SH-SY5Y (cell line): ENCODE results near the gene TEX22.

ENCODE experiments used
- GATA2 ChIP-seq: IDR thresholded peaks from 2 replicates; pipeline ENCODE4 v1.6.1; 2011; ENCODE audit warnings: mild to moderate bottlenecking, low read depth, low read length
- GATA3 ChIP-seq: IDR thresholded peaks from 2 replicates; pipeline ENCODE4 v1.6.1; 2011; ENCODE audit warnings: low read depth, mild to moderate bottlenecking, low read length, moderate library complexity

- TF ChIP-seq GATA2: no peak
- TF ChIP-seq GATA3: no peak
Measured at GRCh38 chr14:105409364-105409763, 11.0 kb downstream of the TEX22 start.
